Skeletal muscle satellite cell (primary cell): ENCODE results near the gene METTL21C.

Source experiments
- H3K27me3 ChIP-seq: 2 replicates; pipeline ENCODE4 v1.7.0; 2013; ENCODE audit warnings: low read length; ENCODE audit not compliant: control insufficient read depth, insufficient read depth
- H3K36me3 ChIP-seq: 2 replicates; pipeline ENCODE4 v1.7.0; 2013; ENCODE audit warnings: mild to moderate bottlenecking, control low read depth, low read length; ENCODE audit not compliant: insufficient read depth
- H3K4me1 ChIP-seq: 2 replicates; pipeline ENCODE4 v1.7.0; 2013; ENCODE audit warnings: low read length; ENCODE audit not compliant: control insufficient read depth, insufficient read depth
- H3K4me2 ChIP-seq: 2 replicates; pipeline ENCODE4 v1.7.0; 2013; ENCODE audit warnings: mild to moderate bottlenecking, low read length
- H3K4me3 ChIP-seq: 2 replicates; pipeline ENCODE4 v1.7.0; 2013; ENCODE audit warnings: low read length
- H3K9ac ChIP-seq: 2 replicates; pipeline ENCODE4 v1.7.0; 2013; ENCODE audit warnings: mild to moderate bottlenecking, low read depth, low read length, moderate library complexity
- H3K9me3 ChIP-seq: replicated peaks from 2 replicates; pipeline ENCODE4 v1.7.0; 2013; ENCODE audit warnings: mild to moderate bottlenecking, control low read depth, low read length

Gene METTL21C

GRCh38 chr13:102680133-102680717 lies 14.6 kb downstream of the METTL21C start:
- Histone ChIP-seq H3K36me3 (peaks cover 40% of the 10 kb centered on the region), H3K4me1 (no peaks in the 10 kb centered on the region), H3K27me3 (no peaks in the 10 kb centered on the region), H3K4me3 (no peak overlapping the region), H3K4me2 (no peak overlapping the region), H3K9ac (no peak overlapping the region), H3K9me3 (no peaks in the 10 kb centered on the region)

- H3K4me1 ChIP-seq = no peaks in the 10 kb centered on the region
- no peak overlapping the region for H3K9ac ChIP-seq
- no peaks in the 10 kb centered on the region for H3K27me3 ChIP-seq
- peaks cover 45% of the 10 kb centered on the region for H3K36me3 ChIP-seq
- H3K4me3 ChIP-seq = no peak overlapping the region
- H3K9me3 ChIP-seq = no peaks in the 10 kb centered on the region
- H3K4me2 ChIP-seq = no peak overlapping the region
Measured at GRCh38 chr13:102679449-102680132, 15.3 kb downstream of the METTL21C start.

GRCh38 chr13:102678339-102679107 lies 16.3 kb downstream of the METTL21C start:
- H3K27me3 ChIP-seq = no peaks in the 10 kb centered on the region
- no peak overlapping the region for H3K4me3 ChIP-seq
- H3K4me1 ChIP-seq = no peaks in the 10 kb centered on the region
- no peaks in the 10 kb centered on the region for H3K9me3 ChIP-seq
- no peak overlapping the region for H3K4me2 ChIP-seq
- no peak overlapping the region for H3K9ac ChIP-seq
- H3K36me3 ChIP-seq = peaks cover 53% of the 10 kb centered on the region

- Histone ChIP-seq H3K9ac (no peak overlapping the region), H3K9me3 (no peaks in the 10 kb centered on the region), H3K27me3 (no peaks in the 10 kb centered on the region), H3K36me3 (peaks cover 64% of the 10 kb centered on the region), H3K4me3 (no peak overlapping the region), H3K4me1 (no peaks in the 10 kb centered on the region), H3K4me2 (no peak overlapping the region)
Measured at GRCh38 chr13:102677122-102677521, 17.7 kb downstream of the METTL21C start.

- Histone ChIP-seq H3K27me3 (no peaks in the 10 kb centered on the region), H3K4me1 (no peaks in the 10 kb centered on the region), H3K4me3 (no peak overlapping the region), H3K36me3 (peaks cover 72% of the 10 kb centered on the region), H3K4me2 (no peak overlapping the region), H3K9ac (no peak overlapping the region), H3K9me3 (no peaks in the 10 kb centered on the region)
Measured at GRCh38 chr13:102675115-102675514, 19.7 kb downstream of the METTL21C start.

GRCh38 chr13:102670130-102670529 lies 24.7 kb downstream of the METTL21C start:
- Histone ChIP-seq H3K9ac (no peak overlapping the region), H3K4me2 (no peak overlapping the region), H3K9me3 (no peaks in the 10 kb centered on the region), H3K36me3 (peaks cover 72% of the 10 kb centered on the region), H3K27me3 (no peaks in the 10 kb centered on the region), H3K4me3 (no peak overlapping the region), H3K4me1 (no peaks in the 10 kb centered on the region)

GRCh38 chr13:102667911-102668310 lies 26.9 kb downstream of the METTL21C start:
- no peaks in the 10 kb centered on the region for H3K9me3 ChIP-seq
- H3K4me1 ChIP-seq = no peaks in the 10 kb centered on the region
- H3K36me3 ChIP-seq = peaks cover 59% of the 10 kb centered on the region
- H3K9ac ChIP-seq = no peak overlapping the region
- H3K4me2 ChIP-seq = no peak overlapping the region
- no peaks in the 10 kb centered on the region for H3K27me3 ChIP-seq
- H3K4me3 ChIP-seq = no peak overlapping the region

GRCh38 chr13:102667023-102667422 lies 27.8 kb downstream of the METTL21C start:
- Histone ChIP-seq H3K9ac (no peak overlapping the region), H3K9me3 (no peaks in the 10 kb centered on the region), H3K4me1 (no peaks in the 10 kb centered on the region), H3K27me3 (no peaks in the 10 kb centered on the region), H3K36me3 (peaks cover 53% of the 10 kb centered on the region), H3K4me3 (no peak overlapping the region), H3K4me2 (no peak overlapping the region)

- Histone ChIP-seq H3K27me3 (no peaks in the 10 kb centered on the region), H3K4me1 (no peaks in the 10 kb centered on the region), H3K4me3 (no peak overlapping the region), H3K4me2 (no peak overlapping the region), H3K36me3 (peaks cover 57% of the 10 kb centered on the region), H3K9ac (no peak overlapping the region), H3K9me3 (no peaks in the 10 kb centered on the region)
Measured at GRCh38 chr13:102659168-102659713, 35.6 kb downstream of the METTL21C start.

- peaks cover 57% of the 10 kb centered on the region for H3K36me3 ChIP-seq
- H3K4me2 ChIP-seq = no peak overlapping the region
- no peaks in the 10 kb centered on the region for H3K4me1 ChIP-seq
- H3K9me3 ChIP-seq = no peaks in the 10 kb centered on the region
- H3K4me3 ChIP-seq = no peak overlapping the region
- H3K27me3 ChIP-seq = no peaks in the 10 kb centered on the region
- H3K9ac ChIP-seq = no peak overlapping the region
Measured at GRCh38 chr13:102658660-102659059, 36.2 kb downstream of the METTL21C start.

- Histone ChIP-seq H3K4me3 (no peak overlapping the region), H3K27me3 (no peaks in the 10 kb centered on the region), H3K36me3 (peaks cover 59% of the 10 kb centered on the region), H3K9ac (no peak overlapping the region), H3K4me1 (no peaks in the 10 kb centered on the region), H3K4me2 (no peak overlapping the region), H3K9me3 (no peaks in the 10 kb centered on the region)
Measured at GRCh38 chr13:102657630-102658029, 37.2 kb downstream of the METTL21C start.
